Measurements from ENCODE around the gene POM121L2.

Gene POM121L2

DNA sequence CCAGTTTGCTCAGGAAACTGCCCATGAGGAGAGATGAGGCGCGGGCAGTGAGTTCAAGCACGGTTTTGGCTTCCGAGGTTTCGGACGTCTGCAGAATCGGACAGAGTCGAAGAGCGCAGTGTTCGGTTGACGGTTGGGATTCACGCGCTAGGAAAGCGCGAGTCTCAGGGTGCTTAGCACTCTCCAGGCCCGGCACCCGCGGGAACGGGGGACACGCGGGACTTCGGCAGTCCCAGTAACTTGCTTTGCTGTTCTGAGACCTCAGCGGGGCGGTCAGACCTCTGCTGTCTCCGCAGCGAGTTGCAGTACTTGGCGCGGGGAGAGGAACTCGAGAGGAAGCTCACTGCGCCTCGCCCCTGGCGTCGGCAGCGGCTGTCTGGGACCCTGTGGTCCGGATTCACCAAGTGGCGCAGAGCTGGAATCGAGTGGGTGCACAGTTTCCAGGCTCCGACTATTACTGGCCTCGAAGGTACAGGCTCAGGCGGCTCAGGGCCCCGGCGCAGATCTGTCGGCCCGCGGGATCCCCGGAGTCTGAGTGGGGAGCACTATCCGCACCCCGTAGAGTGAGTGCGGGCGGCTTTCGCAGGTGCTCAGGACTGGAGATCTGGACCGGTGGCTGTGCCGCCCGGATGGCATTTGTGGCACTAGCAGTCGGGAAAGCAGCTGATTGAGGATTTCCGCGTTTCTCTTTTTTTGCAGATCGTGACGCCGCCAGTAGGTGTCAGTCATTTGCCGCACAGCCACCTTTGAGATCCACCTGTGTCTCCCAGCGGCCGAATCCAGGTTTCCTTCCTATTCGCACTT is at the start of gene POM121L2:
Gene POM121L2 (minus strand): TSS at position 128 of the 804 bp plus-strand sequence. CDS start 103 bp downstream, at position 25.
- Mint-ChIP-seq H3K36me3 (ENCODE audit: low read depth) (no peaks in the 10 kb centered on the region), H3K4me3 (peak within 1 kb of the TSS; percentile 74), H3K4me1 (peaks cover 10% of the 10 kb centered on the region), H3K27ac (no peak within 1 kb of the TSS), H3K27me3 (peaks cover 74% of the 10 kb centered on the region), H3K9me3 (peaks cover 4% of the 10 kb centered on the region)
- peak; percentile 70 for DNase-seq
- peak; percentile 57 for ATAC-seq

DNA sequence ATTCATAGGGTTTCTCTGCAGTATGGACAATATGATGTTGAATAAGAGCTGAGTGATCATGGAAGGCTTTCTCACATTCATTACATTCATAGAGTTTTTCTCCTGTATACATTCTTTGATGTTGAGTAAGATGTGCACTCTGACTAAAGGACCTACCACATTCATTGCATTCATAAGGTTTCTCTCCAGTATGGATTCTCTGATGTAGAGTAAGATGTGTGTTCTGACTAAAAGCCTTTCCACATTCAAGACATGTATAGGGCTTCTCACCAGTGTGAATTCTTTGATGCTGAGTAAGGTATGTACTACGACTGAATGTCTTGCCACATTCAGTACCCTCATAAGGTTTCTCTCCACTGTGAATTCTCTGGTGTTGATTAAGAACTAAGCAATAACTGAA is 47.2 kb upstream of the POM121L2 start:
- H3K27me3 Mint-ChIP-seq = no peaks in the 10 kb centered on the region
- H3K9me3 Mint-ChIP-seq = peaks cover 57% of the 10 kb centered on the region
- H3K36me3 Mint-ChIP-seq (ENCODE audit: low read depth) = peaks cover 43% of the 10 kb centered on the region
- H3K4me3 Mint-ChIP-seq = no peak overlapping the region
- ATAC-seq (no peak), DNase-seq (no peak)
- H3K27ac Mint-ChIP-seq = no peak overlapping the region
- H3K4me1 Mint-ChIP-seq = no peaks in the 10 kb centered on the region

DNA sequence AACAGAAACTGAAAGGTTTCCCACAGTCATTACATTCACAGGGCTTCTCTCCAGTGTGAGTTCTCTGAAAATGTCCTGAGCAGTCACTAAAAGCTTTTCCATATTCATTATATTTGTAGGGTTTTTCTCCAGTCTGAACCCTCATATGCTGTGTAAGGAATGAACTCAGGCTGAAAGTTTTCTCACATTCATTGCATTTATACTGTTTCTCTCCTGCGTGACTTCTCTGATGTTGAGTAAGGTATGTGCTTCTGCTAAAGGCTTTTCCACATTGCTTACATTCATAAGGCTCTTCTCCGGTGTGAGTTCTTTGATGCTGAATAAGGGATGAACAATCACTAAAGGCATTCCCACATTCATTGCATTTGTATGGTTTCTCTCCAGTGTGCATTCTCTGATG is 46.7 kb upstream of the POM121L2 start:
- H3K4me3 Mint-ChIP-seq = no peak overlapping the region
- no peaks in the 10 kb centered on the region for H3K27me3 Mint-ChIP-seq
- H3K4me1 Mint-ChIP-seq = no peaks in the 10 kb centered on the region
- ATAC-seq = no peak
- DNase-seq = no peak
- H3K36me3 Mint-ChIP-seq (ENCODE audit: low read depth) = peaks cover 43% of the 10 kb centered on the region
- H3K9me3 Mint-ChIP-seq = peaks cover 60% of the 10 kb centered on the region
- H3K27ac Mint-ChIP-seq = no peak overlapping the region

DNA sequence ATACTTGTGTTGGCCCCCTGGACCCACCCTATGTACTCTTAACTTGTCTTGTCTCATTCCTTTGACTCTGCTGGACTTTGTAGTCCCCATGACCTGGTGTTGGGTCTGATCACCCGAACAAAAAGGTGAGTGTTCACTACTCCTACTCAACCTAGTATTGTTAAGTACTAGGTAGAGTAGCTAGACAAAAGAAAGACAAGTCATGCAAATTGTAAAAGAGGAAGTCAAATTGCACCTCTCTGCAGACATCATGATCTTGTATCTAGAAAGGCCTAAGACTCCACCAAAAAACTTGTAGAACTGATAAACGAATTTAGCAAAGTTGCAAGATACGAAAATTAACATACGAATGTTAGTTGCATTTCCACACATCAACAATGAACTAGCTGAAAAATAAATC is 40.8 kb upstream of the POM121L2 start:
- Mint-ChIP-seq H3K27me3 (peaks cover 2% of the 10 kb centered on the region), H3K36me3 (ENCODE audit: low read depth) (peaks cover 4% of the 10 kb centered on the region), H3K4me1 (no peaks in the 10 kb centered on the region), H3K27ac (no peak overlapping the region), H3K4me3 (no peak overlapping the region), H3K9me3 (peaks cover 47% of the 10 kb centered on the region)
- DNase-seq (no peak), ATAC-seq (no peak)

GRCh38 chr6:27334141-27334540 is 22.1 kb upstream of the POM121L2 start:
- Mint-ChIP-seq H3K9me3 (peaks cover 4% of the 10 kb centered on the region), H3K36me3 (ENCODE audit: low read depth) (peaks cover 8% of the 10 kb centered on the region), H3K27ac (no peak overlapping the region), H3K4me1 (peaks cover 17% of the 10 kb centered on the region), H3K4me3 (peak overlapping the region; percentile 58), H3K27me3 (peaks cover 29% of the 10 kb centered on the region)
- DNase-seq = no peak
- ATAC-seq = no peak

GRCh38 chr6:27333642-27334040 is 21.6 kb upstream of the POM121L2 start:
- Mint-ChIP-seq H3K9me3 (peaks cover 4% of the 10 kb centered on the region), H3K27me3 (peaks cover 30% of the 10 kb centered on the region), H3K4me3 (peak overlapping the region; percentile 79), H3K36me3 (ENCODE audit: low read depth) (peaks cover 8% of the 10 kb centered on the region), H3K4me1 (peaks cover 17% of the 10 kb centered on the region), H3K27ac (no peak overlapping the region)
- no peak for ATAC-seq
- no peak for DNase-seq

DNA sequence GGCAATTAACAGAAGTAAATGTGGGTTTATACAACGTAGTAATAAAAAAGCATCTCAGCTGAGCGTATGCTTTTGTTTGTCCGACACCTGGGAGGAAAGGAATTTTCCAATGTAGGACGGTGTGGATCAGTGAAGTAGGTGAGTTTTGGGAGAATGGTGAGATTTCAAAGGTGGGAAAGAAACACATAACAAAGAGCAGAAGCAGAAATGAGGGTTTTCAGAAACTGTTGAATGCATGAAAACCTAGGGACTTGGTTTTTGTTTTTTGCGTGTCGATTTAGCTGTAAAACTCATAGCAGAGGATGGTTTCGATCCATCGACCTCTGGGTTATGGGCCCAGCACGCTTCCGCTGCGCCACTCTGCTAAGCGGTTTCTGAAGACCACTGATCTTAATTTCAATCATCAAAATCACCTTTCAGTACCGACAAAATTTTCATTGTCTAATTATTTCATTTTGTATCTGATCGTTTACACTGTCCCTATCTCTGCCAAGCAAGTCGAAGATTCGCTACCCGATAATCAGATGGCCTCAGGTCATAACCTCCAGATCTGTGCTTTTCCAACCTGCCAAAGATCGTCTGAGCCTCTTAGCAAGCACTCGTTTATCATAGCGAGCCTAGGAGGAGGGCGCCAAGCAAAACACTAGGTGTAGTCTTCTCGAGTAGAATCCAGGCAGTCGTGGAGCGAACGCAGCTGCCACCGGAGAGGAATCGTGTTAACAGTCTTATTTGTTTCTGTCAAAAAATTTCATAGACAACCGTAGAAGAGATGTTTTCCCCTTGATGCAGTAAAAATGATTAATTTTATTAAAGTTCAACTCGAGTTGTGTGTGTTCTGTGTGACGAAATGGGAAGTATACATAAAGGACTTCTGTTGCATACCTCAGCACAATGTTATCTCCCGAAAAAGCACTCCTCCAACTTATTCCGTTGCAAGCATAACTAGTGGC is 20.9 kb upstream of the POM121L2 start:
- H3K27ac Mint-ChIP-seq = peak overlapping the region; percentile 83
- ATAC-seq (peak; percentile 84), DNase-seq (peak; percentile 52)
- peak overlapping the region; percentile 79 for H3K4me3 Mint-ChIP-seq
- H3K4me1 Mint-ChIP-seq = peaks cover 17% of the 10 kb centered on the region
- peaks cover 8% of the 10 kb centered on the region for H3K36me3 Mint-ChIP-seq (ENCODE audit: low read depth)
- H3K9me3 Mint-ChIP-seq = peaks cover 4% of the 10 kb centered on the region
- peaks cover 30% of the 10 kb centered on the region for H3K27me3 Mint-ChIP-seq

DNA sequence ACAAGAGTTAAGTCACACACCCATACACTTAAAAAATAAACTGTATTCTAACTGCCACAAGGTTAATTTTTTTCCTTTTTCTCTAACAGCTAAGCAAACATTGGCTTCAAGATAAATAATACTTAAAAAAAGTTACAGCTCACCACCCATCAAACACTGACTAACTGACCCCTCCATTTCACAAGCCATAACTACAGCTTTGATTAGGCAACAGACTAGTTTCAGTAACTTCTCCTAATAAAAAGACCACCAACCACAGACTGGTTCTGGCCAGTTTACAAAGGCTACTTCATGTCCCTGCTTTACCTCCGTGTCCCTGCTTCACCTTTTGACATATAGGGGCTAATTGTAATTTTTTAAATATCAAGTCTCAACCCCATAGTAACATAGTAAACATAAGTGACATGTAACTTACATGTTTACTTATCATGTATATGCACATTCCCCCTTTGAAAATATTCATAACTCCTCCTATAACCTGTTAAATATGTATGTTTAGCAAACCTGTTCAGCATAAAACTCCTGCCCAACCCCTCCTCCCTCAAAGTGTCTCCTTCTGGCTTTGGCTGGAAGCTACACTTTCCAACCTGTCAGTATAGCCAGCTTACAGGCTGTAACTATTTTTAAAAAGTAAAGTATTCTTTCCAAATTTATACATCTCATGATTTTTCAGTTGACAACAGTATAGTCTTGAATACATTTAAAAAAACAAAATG is 15.1 kb upstream of the POM121L2 start:
- no peaks in the 10 kb centered on the region for H3K4me1 Mint-ChIP-seq
- H3K27ac Mint-ChIP-seq = no peak overlapping the region

DNA sequence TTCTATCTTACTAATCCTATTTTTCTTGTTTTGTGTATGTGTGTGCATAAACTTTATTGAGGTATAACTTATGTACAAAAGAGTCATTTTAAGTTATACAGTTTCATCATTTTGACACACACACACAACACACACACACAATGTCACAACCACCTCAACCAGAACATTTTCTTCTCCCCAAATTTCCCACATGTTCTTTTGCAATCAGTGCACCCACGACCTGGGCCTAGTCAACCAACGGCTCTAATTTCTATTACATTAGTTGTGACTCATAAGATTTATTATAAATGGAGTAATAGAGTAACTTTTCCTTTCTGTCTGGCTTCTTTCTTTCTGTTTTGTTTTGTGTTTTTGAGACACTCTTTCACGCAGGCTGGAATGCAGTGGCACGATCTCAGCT is 9.8 kb upstream of the POM121L2 start:
- ATAC-seq = no peak

More for the DNA sequence above, 15.1 kb upstream of the POM121L2 start:
- Mint-ChIP-seq H3K36me3 (ENCODE audit: low read depth) (no peaks in the 10 kb centered on the region), H3K4me3 (no peak overlapping the region), H3K27me3 (peaks cover 47% of the 10 kb centered on the region), H3K9me3 (no peaks in the 10 kb centered on the region)
- DNase-seq (no peak), ATAC-seq (no peak)

GRCh38 chr6:27321370-27321769 is 9.3 kb upstream of the POM121L2 start:
- Mint-ChIP-seq H3K27ac (no peak overlapping the region), H3K4me3 (no peak overlapping the region), H3K36me3 (ENCODE audit: low read depth) (no peaks in the 10 kb centered on the region), H3K9me3 (no peaks in the 10 kb centered on the region), H3K4me1 (no peaks in the 10 kb centered on the region), H3K27me3 (peaks cover 56% of the 10 kb centered on the region)
- ATAC-seq (no peak), DNase-seq (no peak)

More for the DNA sequence above, 9.8 kb upstream of the POM121L2 start:
- no peak overlapping the region for H3K4me3 Mint-ChIP-seq
- no peaks in the 10 kb centered on the region for H3K9me3 Mint-ChIP-seq
- peaks cover 56% of the 10 kb centered on the region for H3K27me3 Mint-ChIP-seq
- no peak for DNase-seq
- H3K4me1 Mint-ChIP-seq = no peaks in the 10 kb centered on the region
- H3K27ac Mint-ChIP-seq = no peak overlapping the region
- H3K36me3 Mint-ChIP-seq (ENCODE audit: low read depth) = no peaks in the 10 kb centered on the region

- no peaks in the 10 kb centered on the region for H3K4me1 Mint-ChIP-seq
- DNase-seq = no peak
- H3K27me3 Mint-ChIP-seq = peaks cover 50% of the 10 kb centered on the region
- no peak overlapping the region for H3K27ac Mint-ChIP-seq
- ATAC-seq = no peak
- no peaks in the 10 kb centered on the region for H3K9me3 Mint-ChIP-seq
- no peak overlapping the region for H3K4me3 Mint-ChIP-seq
- H3K36me3 Mint-ChIP-seq (ENCODE audit: low read depth) = no peaks in the 10 kb centered on the region
Observed at GRCh38 chr6:27318973-27319372, 6.9 kb upstream of the POM121L2 start.

GRCh38 chr6:27314046-27314445 is 2.0 kb upstream of the POM121L2 start:
- DNase-seq (no peak), ATAC-seq (no peak)
- peaks cover 67% of the 10 kb centered on the region for H3K27me3 Mint-ChIP-seq
- H3K4me3 Mint-ChIP-seq = no peak overlapping the region
- no peaks in the 10 kb centered on the region for H3K36me3 Mint-ChIP-seq (ENCODE audit: low read depth)
- H3K9me3 Mint-ChIP-seq = peaks cover 4% of the 10 kb centered on the region
- H3K4me1 Mint-ChIP-seq = peaks cover 10% of the 10 kb centered on the region
- H3K27ac Mint-ChIP-seq = no peak overlapping the region

DNA sequence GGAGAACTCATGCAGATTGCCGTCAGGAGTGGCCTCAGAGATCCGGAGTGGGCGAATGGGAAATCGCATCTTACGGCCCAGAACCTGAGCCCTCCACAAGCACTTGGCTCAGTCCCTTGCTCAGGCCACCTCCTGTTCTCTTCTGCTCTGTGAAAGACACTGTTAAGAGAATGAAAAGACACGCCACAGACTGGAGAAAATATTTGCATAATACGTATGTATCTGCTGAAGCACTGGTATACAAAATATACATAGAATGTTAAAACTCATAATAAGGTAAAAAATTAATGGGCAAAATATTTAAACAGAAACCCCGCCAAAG is 838 bp upstream of the POM121L2 start:
- peak overlapping the region; percentile 74 for H3K4me3 Mint-ChIP-seq
- DNase-seq (no peak), ATAC-seq (no peak)
- peaks cover 73% of the 10 kb centered on the region for H3K27me3 Mint-ChIP-seq
- H3K36me3 Mint-ChIP-seq (ENCODE audit: low read depth) = no peaks in the 10 kb centered on the region
- H3K9me3 Mint-ChIP-seq = peaks cover 4% of the 10 kb centered on the region
- no peak overlapping the region for H3K27ac Mint-ChIP-seq
- peaks cover 10% of the 10 kb centered on the region for H3K4me1 Mint-ChIP-seq

- H3K9me3 Mint-ChIP-seq = peaks cover 4% of the 10 kb centered on the region
- H3K27ac Mint-ChIP-seq = no peak overlapping the region
- no peak for ATAC-seq
- no peaks in the 10 kb centered on the region for H3K36me3 Mint-ChIP-seq (ENCODE audit: low read depth)
- peaks cover 10% of the 10 kb centered on the region for H3K4me1 Mint-ChIP-seq
- peak overlapping the region; percentile 74 for H3K4me3 Mint-ChIP-seq
- DNase-seq = no peak
- peaks cover 73% of the 10 kb centered on the region for H3K27me3 Mint-ChIP-seq
Observed at GRCh38 chr6:27311806-27312145, 297 bp downstream of the POM121L2 start.

Measured in activated naive CD8-positive, alpha-beta T cell treated with anti-CD3 and anti-CD28 coated beads, Interleukin-2, amount 50 U/mL, for 24 hours (primary cell).